Esophagus squamous epithelium (tissue), 5 donors: ENCODE measurements around the gene ADD3. TPM values are rescaled to one million over a fixed set of nuclear protein-coding genes. Genes with fewer than 3 reads are reported as not detected.

Source experiments
- DNase-seq: peaks from one replicate; lab custom pipeline; 2025; lab: John Stamatoyannopoulos, UW
- H3K27ac ChIP-seq, 4 donors: fragments of 200-600 bp; sonication (generic); one replicate each; pipeline ENCODE4 v1.5.1; 2016 to 2019; ENCODE audit warnings: mild to moderate bottlenecking in 1 of 4
- H3K27me3 ChIP-seq, 4 donors: fragments of 200-600 bp; sonication (generic); 1 replicate in 3 of 4; 2 replicates in 1 of 4; pipeline versions ENCODE4 v1.5.1 to v1.6.0; 2017 to 2021; ENCODE audit warnings: antibody characterized with exemption in 1 of 4
- H3K36me3 ChIP-seq, 3 donors: fragments of 200-600 bp; sonication (generic); one replicate each; pipeline ENCODE4 v1.5.1; 2016 to 2019
- H3K4me1 ChIP-seq, 3 donors: fragments of 200-600 bp; sonication (generic); one replicate each; pipeline ENCODE4 v1.5.1; 2017 to 2019
- H3K4me3 ChIP-seq, 4 donors: fragments of 200-600 bp; sonication (generic); 1 replicate in 3 of 4; 2 replicates in 1 of 4; pipeline ENCODE4 v1.5.1; 2016 to 2019; ENCODE audit warnings: mild to moderate bottlenecking in 2 of 4, moderate library complexity in 1 of 4
- H3K9me3 ChIP-seq, 3 donors: fragments of 200-600 bp; sonication (generic); one replicate each; pipeline ENCODE4 v1.5.1; 2016 to 2019
- CTCF ChIP-seq, 6 experiments: fragments of 450-650 bp in 4 of 6; fragments of 200-600 bp in 2 of 6; sonication (generic) in 2 of 6; IDR thresholded peaks; one replicate each; pipeline ENCODE4 v1.5.1; 2016 to 2019; ENCODE audit warnings: antibody characterized with exemption in 6 of 6, mild to moderate bottlenecking in 4 of 6, moderate library complexity in 4 of 6
- POLR2A ChIP-seq, 4 donors: fragments of 450-650 bp; IDR thresholded peaks; one replicate each; pipeline ENCODE4 v1.6.1; 2017; ENCODE audit warnings: antibody characterized with exemption in 4 of 4, mild to moderate bottlenecking in 4 of 4, moderate library complexity in 3 of 4
- WGBS, 2 donors: methylation state at CpG; one replicate each; pipeline ENCODE4 v1.1.5; 2018; 5-methylcytosine and 5-hydroxymethylcytosine counted together
- intact Hi-C: fragments of 100-400 bp; cut with DNase I; formaldehyde crosslinking; loops from one replicate; pipeline ENCODE4 v1.15.0; 2022
- total RNA-seq, 4 donors: library from RNA; depleted of rRNA; stranded (reverse); fragments of >200 nt; gene quantifications; one replicate each; pipeline ENCODE4 v1.1.0, GENCODE V29; 2016
- donor health status: DM: yes; HTN: yes; CAD: no.

Gene ADD3
- total RNA-seq, 4 donors from 2014 or later = 52.5 to 214 (median 145) TPM

DNA sequence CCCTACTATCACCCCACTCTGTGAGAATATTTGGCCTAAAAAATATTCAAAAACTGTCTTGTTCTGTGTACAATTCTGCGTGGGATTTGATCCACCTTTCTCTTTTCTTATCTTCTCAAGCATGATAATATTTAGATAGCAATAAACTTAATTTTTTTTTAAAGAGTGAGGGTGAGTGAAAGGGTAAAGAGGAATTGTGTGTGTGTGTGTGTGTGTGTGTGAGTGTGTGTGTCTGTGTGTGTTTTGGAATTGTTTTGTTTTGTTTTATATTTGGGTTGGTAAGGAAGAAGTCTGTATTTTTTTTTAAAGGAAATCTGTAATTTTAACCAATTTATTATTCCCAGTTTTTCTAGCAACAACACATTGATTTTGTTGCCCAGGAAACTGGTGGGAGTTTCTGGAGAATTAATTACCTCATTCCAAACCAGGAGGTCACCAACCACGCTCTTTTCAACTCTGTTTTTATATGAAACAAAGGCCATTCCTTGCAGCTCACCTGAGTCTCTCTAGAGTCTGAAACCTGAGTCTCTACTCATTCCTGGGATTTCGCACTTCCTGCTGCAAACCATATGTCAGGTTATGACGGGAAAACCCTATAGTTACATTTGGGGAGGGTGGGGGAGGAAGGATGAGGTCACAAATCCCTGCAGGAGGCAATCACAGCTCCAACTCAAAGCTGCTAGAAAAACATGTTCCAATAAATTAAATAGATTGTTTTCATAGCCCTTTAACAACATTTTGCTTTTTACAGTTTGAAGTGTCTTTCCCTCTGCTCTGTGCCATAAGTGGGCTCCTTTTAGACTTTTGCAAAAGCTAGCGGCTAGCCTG, 46.4 kb upstream of the ADD3 start:
- no peak overlapping the region for H3K27ac ChIP-seq
- no peaks in the 10 kb centered on the region for H3K36me3 ChIP-seq
- peaks cover 0 to 39% (median 3%) of the 10 kb centered on the region in 3 donors for H3K4me1 ChIP-seq
- H3K9me3 ChIP-seq = no peaks in the 10 kb centered on the region
- no peak overlapping the region for H3K4me3 ChIP-seq
- no peak for DNase-seq
- no peaks in the 10 kb centered on the region for H3K27me3 ChIP-seq
- intact Hi-C loops = no loop called here
- TF ChIP-seq CTCF (IDR thresholded peaks at IDR 0.05) (no peak), POLR2A (IDR thresholded peaks at IDR 0.05) (no peak)
- 71 to 77% methylated on average over 5 of the region's 5 CpGs for whole genome bisulfite sequencing, 2 donors

DNA sequence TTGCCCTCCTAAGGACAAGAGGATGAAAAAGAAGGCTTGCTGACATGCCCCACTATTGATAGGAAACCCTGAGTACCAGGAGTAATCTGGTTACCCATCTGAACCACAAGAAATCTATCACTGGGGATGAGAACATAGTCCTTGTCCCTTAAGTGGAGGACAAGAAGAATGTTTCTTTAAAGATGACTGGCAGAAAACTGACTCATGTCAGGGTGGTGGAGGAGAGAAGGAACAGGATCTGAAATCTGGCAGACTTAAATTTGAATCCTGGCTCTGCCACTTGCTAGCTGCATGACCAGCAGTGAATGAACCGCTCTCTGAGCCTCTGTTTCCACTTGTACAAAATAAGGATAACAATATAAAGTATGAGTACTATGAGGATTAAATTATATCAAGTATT, 45.5 kb upstream of the ADD3 start:
- Histone ChIP-seq H3K36me3 (no peaks in the 10 kb centered on the region), H3K27me3 (no peaks in the 10 kb centered on the region), H3K27ac (peak overlapping the region in 2 of 4 donors; percentile 7 to 21), H3K4me1 (peaks cover 3 to 40% (median 3%) of the 10 kb centered on the region in 3 donors), H3K4me3 (no peak overlapping the region), H3K9me3 (no peaks in the 10 kb centered on the region)
- TF ChIP-seq CTCF (IDR thresholded peaks at IDR 0.05) = no peak
- no peak for TF ChIP-seq POLR2A (IDR thresholded peaks at IDR 0.05)
- whole genome bisulfite sequencing, 2 donors = 76 to 87% methylated on average over 1 of the region's 1 CpG
- intact Hi-C loops = no loop called here
- no peak for DNase-seq

DNA sequence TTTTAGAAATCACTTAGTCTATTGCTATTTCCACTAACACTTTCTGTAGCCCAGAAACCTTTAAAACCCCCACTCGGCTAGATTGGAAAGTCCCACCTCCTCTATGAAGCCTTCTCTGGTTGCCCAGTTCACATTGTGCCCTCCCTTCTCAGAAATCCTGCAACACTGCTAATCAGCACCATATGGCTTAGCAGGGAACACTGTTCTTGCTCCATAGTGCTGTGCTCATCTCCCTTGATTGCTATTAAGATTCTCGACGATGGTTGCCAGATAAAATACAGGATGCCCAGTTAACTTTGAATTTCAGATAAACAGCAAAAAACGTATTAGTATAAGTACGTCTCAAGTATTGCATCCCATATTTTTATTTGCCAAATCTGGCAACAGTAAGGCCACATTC, 44.3 kb upstream of the ADD3 start:
- no peak overlapping the region for H3K27ac ChIP-seq
- TF ChIP-seq POLR2A (IDR thresholded peaks at IDR 0.05) (no peak), CTCF (IDR thresholded peaks at IDR 0.05) (no peak)
- DNase-seq = no peak
- intact Hi-C loops = no loop called here
- no peaks in the 10 kb centered on the region for H3K9me3 ChIP-seq
- H3K4me3 ChIP-seq = no peak overlapping the region
- no peaks in the 10 kb centered on the region for H3K36me3 ChIP-seq
- WGBS, 2 donors = 74 to 77% methylated on average over 5 of the region's 5 CpGs
- H3K27me3 ChIP-seq = no peaks in the 10 kb centered on the region
- H3K4me1 ChIP-seq = peaks cover 3 to 36% (median 9%) of the 10 kb centered on the region in 3 donors

- TF ChIP-seq CTCF (IDR thresholded peaks at IDR 0.05) (no peak), POLR2A (IDR thresholded peaks at IDR 0.05) (no peak)
- Histone ChIP-seq H3K36me3 (no peaks in the 10 kb centered on the region), H3K9me3 (no peaks in the 10 kb centered on the region), H3K4me3 (no peak overlapping the region), H3K27me3 (no peaks in the 10 kb centered on the region), H3K27ac (no peak overlapping the region), H3K4me1 (peaks cover 3 to 34% (median 9%) of the 10 kb centered on the region in 3 donors)
- 72 to 88% methylated on average over 8 to 10 of the region's 10 CpGs for WGBS, 2 donors
- DNase-seq = no peak
- intact Hi-C loops = no loop called here
Observed at GRCh38 chr10:109964318-109964717, 43.5 kb upstream of the ADD3 start.

DNA sequence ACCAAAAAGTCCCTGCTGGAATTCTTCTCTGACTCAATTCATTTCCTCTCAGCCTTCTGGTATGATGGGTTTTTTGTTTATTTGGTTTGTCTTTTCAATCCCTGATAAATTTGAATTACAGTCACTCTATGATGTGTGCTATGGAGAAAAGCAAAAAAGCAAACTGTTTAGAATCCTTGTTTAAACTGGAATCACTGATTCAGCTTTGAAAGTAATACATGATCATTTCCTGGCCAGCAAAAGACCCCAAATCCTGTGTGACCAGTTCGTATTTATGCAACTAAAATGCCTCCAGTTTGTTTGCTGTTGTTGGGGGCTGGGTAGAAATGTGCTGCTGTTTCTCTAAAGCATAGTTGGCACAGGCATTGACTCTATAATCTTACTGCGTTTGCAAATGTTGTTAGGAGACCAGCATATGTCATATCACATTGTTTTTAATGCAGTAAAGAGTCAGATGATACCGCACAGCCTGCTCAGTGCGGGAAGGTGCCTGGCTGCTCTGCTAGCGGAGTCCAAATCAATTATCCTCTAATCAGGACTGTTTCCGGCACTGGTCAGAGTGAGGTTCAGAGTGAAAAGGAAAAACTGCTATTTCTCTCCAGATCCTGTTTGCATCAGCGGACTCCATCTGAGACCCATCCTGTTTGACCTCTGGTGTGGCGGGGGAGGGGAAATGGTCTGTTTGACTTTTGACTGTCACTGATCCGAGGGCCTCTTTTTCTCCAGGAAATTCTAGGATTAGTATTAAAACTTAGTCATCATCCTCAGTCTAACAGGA, 40.6 kb upstream of the ADD3 start:
- TF ChIP-seq POLR2A (IDR thresholded peaks at IDR 0.05) (no peak), CTCF (IDR thresholded peaks at IDR 0.05) (no peak)
- Histone ChIP-seq H3K4me1 (peaks cover 0 to 27% (median 9%) of the 10 kb centered on the region in 3 donors), H3K4me3 (no peak overlapping the region), H3K27ac (peak overlapping the region in 2 of 4 donors; percentile 23 to 25), H3K36me3 (no peaks in the 10 kb centered on the region), H3K9me3 (no peaks in the 10 kb centered on the region), H3K27me3 (no peaks in the 10 kb centered on the region)
- intact Hi-C loops = no loop called here
- no peak for DNase-seq
- WGBS, 2 donors = 61 to 64% methylated on average over 9 of the region's 9 CpGs
